HepG2 (cell line): Measurements from ENCODE around the gene TFF2. TPM values are rescaled to one million over a fixed set of nuclear protein-coding genes. Genes with fewer than 3 reads are reported as not detected.

Source experiments
- CBX2 ChIP-seq, 2 experiments: fragments of 200-600 bp in 1 of 2; sonication (generic); formaldehyde crosslinking in 1 of 2; IDR thresholded peaks; 2 replicates each; pipeline versions ENCODE4 v1.7.0 to v1.8.1; 2018 to 2022; ENCODE audit warnings: low read depth in 2 of 2, low read length in 1 of 2, mild to moderate bottlenecking in 1 of 2, missing genetic modification reagents in 1 of 2
- CHD4 ChIP-seq: fragments of 200-600 bp; sonication (generic); IDR thresholded peaks from 2 replicates; pipeline ENCODE4 v1.7.0; 2017; ENCODE audit warnings: mild to moderate bottlenecking, low read length, borderline replicate concordance
- DNMT3B ChIP-seq: conservative IDR thresholded peaks from 2 replicates; pipeline ENCODE4 v1.6.1; 2016; ENCODE audit warnings: missing biosample characterization, control low read depth
- KLF12 ChIP-seq: sonication (generic); formaldehyde crosslinking; IDR thresholded peaks from 2 replicates; pipeline ENCODE4 v1.4.0; 2020; ENCODE audit warnings: missing genetic modification reagents, borderline replicate concordance
- KMT2B ChIP-seq: IDR thresholded peaks from 2 replicates; pipeline ENCODE4 v1.6.1; 2016; ENCODE audit warnings: missing genetic modification reagents, missing compliant biosample characterization
- MAFG ChIP-seq: sonication (generic); formaldehyde crosslinking; IDR thresholded peaks from 2 replicates; pipeline ENCODE4 v1.5.1; 2020; ENCODE audit warnings: mild to moderate bottlenecking, missing genetic modification reagents
- MEIS1 ChIP-seq: sonication (generic); formaldehyde crosslinking; IDR thresholded peaks from 2 replicates; pipeline ENCODE4 v1.9.0; 2021; ENCODE audit warnings: mild to moderate bottlenecking, missing genetic modification reagents, moderate library complexity, borderline replicate concordance
- NFYB ChIP-seq: sonication (generic); formaldehyde crosslinking; IDR thresholded peaks from 2 replicates; pipeline ENCODE4 v1.4.0; 2020; ENCODE audit warnings: missing genetic modification reagents
- PRMT3 ChIP-seq: sonication (generic); formaldehyde crosslinking; IDR thresholded peaks from 2 replicates; pipeline ENCODE4 v1.8.1; 2022; ENCODE audit warnings: low read depth, mild to moderate bottlenecking, moderate library complexity, missing genetic modification reagents, borderline replicate concordance
- ZNF142 ChIP-seq: sonication (generic); formaldehyde crosslinking; IDR thresholded peaks from 2 replicates; pipeline ENCODE4 v1.4.0; 2020; ENCODE audit warnings: missing genetic modification reagents
- ZNF17 ChIP-seq: sonication (generic); formaldehyde crosslinking; IDR thresholded peaks from 2 replicates; pipeline ENCODE4 v1.5.0; 2020; ENCODE audit warnings: mild to moderate bottlenecking, missing genetic modification reagents
- ZNF567 ChIP-seq: sonication (generic); formaldehyde crosslinking; IDR thresholded peaks from 2 replicates; pipeline ENCODE4 v1.8.1; 2023; ENCODE audit warnings: mild to moderate bottlenecking, missing genetic modification reagents, borderline replicate concordance
- ZNF749 ChIP-seq: sonication (generic); formaldehyde crosslinking; IDR thresholded peaks from 2 replicates; pipeline ENCODE4 v1.8.0; 2022; ENCODE audit warnings: mild to moderate bottlenecking, missing genetic modification reagents, moderate library complexity, borderline replicate concordance
- ZSCAN20 ChIP-seq: sonication (generic); formaldehyde crosslinking; IDR thresholded peaks from 2 replicates; pipeline ENCODE4 v1.4.0; 2020; ENCODE audit warnings: missing genetic modification reagents, mild to moderate bottlenecking, borderline replicate concordance
- polyA plus RNA-seq, 8 experiments: library from polyadenylated mRNA; depleted of rRNA in 3 of 8; stranded (reverse) in 7 of 8; unstranded in 1 of 8; fragments of >200 nt; fragmentation: Illumina TruSeq in 4 of 8; extraction: Trizol in 4 of 8; gene quantifications; 2 replicates each; pipeline versions ENCODE4 v1.2.1 to v1.2.3, GENCODE V29; 2011 to 2016; ENCODE audit warnings: low read depth in 4 of 8, missing spikeins in 1 of 8, mixed read lengths in 1 of 8; ENCODE audit not compliant: insufficient read depth in 1 of 8
- total RNA-seq, 5 experiments: library from RNA; depleted of rRNA; stranded (reverse); fragments of >200 nt; fragmentation: Illumina TruSeq; extraction: Trizol; gene quantifications; 2 replicates each; pipeline ENCODE4 v1.2.3, GENCODE V29; 2016; ENCODE audit warnings: low read depth in 1 of 5
- TF ChIP-seq, protein P1 (sequence below): sonication (generic); formaldehyde crosslinking; IDR thresholded peaks from 2 replicates; pipeline ENCODE4 v1.5.0; 2020; ENCODE audit warnings: mild to moderate bottlenecking, missing genetic modification reagents
- TF ChIP-seq, protein P2 (sequence below): sonication (generic); formaldehyde crosslinking; IDR thresholded peaks from 2 replicates; pipeline ENCODE4 v1.4.0; 2020; ENCODE audit warnings: missing genetic modification reagents
- TF ChIP-seq, protein P3 (sequence below): IDR thresholded peaks from 2 replicates; pipeline ENCODE4 v1.6.1; 2012; ENCODE audit warnings: low read depth, low read length, improper control_type of control experiment

The TFF2 gene
- total and polyA plus RNA-seq, 2 of the 13 experiments (the other 11 are each of a cell fraction or from before 2014, with no cell fraction given), result 1.5 TPM; not detected in 1

GRCh38 chr21:42388740-42389448 lies 38.1 kb upstream of the TFF2 start (continued):
- TF ChIP-seq ZNF749 (CRISPR knock-in tag) (no peak), PRMT3 (CRISPR knock-in tag) (no peak), ZNF17 (CRISPR knock-in tag) (no peak), KLF12 (CRISPR knock-in tag) (no peak), NFYB (CRISPR knock-in tag) (no peak), CHD4 (peak; percentile 54; the same call in 1 of the 2 replicates), ZSCAN20 (CRISPR knock-in tag) (no peak), CBX2 (IDR thresholded peaks at IDR 0.05; ENCODE audit: low read depth, low read length) (no peak), CBX2 (CRISPR knock-in tag; IDR thresholded peaks at IDR 0.05; ENCODE audit: low read depth) (no peak), KMT2B (CRISPR knock-in tag) (no peak), ZNF142 (CRISPR knock-in tag) (no peak), DNMT3B (CRISPR knock-in tag) (no peak), MAFG (CRISPR knock-in tag) (no peak), MEIS1 (CRISPR knock-in tag) (no peak), ZNF567 (CRISPR knock-in tag) (0 out of 2 replicates have a peak, but pooled peaks have one; percentile 16)
- TF ChIP-seq, protein P1, sequence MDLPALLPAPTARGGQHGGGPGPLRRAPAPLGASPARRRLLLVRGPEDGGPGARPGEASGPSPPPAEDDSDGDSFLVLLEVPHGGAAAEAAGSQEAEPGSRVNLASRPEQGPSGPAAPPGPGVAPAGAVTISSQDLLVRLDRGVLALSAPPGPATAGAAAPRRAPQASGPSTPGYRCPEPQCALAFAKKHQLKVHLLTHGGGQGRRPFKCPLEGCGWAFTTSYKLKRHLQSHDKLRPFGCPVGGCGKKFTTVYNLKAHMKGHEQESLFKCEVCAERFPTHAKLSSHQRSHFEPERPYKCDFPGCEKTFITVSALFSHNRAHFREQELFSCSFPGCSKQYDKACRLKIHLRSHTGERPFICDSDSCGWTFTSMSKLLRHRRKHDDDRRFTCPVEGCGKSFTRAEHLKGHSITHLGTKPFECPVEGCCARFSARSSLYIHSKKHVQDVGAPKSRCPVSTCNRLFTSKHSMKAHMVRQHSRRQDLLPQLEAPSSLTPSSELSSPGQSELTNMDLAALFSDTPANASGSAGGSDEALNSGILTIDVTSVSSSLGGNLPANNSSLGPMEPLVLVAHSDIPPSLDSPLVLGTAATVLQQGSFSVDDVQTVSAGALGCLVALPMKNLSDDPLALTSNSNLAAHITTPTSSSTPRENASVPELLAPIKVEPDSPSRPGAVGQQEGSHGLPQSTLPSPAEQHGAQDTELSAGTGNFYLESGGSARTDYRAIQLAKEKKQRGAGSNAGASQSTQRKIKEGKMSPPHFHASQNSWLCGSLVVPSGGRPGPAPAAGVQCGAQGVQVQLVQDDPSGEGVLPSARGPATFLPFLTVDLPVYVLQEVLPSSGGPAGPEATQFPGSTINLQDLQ (CRISPR knock-in tag), result no peak
- TF ChIP-seq, protein P2, sequence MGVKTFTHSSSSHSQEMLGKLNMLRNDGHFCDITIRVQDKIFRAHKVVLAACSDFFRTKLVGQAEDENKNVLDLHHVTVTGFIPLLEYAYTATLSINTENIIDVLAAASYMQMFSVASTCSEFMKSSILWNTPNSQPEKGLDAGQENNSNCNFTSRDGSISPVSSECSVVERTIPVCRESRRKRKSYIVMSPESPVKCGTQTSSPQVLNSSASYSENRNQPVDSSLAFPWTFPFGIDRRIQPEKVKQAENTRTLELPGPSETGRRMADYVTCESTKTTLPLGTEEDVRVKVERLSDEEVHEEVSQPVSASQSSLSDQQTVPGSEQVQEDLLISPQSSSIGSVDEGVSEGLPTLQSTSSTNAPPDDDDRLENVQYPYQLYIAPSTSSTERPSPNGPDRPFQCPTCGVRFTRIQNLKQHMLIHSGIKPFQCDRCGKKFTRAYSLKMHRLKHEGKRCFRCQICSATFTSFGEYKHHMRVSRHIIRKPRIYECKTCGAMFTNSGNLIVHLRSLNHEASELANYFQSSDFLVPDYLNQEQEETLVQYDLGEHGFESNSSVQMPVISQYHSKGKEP (CRISPR knock-in tag), result no peak
- TF ChIP-seq, protein P3, sequence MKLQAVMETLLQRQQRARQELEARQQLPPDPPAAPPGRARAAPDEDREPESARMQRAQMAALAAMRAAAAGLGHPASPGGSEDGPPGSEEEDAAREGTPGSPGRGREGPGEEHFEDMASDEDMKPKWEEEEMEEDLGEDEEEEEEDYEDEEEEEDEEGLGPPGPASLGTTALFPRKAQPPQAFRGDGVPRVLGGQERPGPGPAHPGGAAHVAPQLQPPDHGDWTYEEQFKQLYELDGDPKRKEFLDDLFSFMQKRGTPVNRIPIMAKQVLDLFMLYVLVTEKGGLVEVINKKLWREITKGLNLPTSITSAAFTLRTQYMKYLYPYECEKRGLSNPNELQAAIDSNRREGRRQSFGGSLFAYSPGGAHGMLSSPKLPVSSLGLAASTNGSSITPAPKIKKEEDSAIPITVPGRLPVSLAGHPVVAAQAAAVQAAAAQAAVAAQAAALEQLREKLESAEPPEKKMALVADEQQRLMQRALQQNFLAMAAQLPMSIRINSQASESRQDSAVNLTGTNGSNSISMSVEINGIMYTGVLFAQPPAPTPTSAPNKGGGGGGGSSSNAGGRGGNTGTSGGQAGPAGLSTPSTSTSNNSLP, result no peak
